Caco-2 (cell line): ENCODE results near the gene BPIFB1. TPM values are rescaled to one million over a fixed set of nuclear protein-coding genes. Genes with fewer than 3 reads are reported as not detected.
A peak's percentile ranks its signal among the peaks of the same experiment; 100 is the strongest.

ENCODE experiments used
- BruUV-seq: library from RNA; stranded (reverse); fragments of 400-500 nt; replicated peaks from 2 replicates; lab custom pipeline; 2021; lab: Mats Ljungman, UMichigan
- CTCF ChIA-PET: fragments of 300-600 bp; sonication (Branson Sonifier 250); formaldehyde crosslinking; loops from one replicate; lab custom pipeline; 2022; ENCODE audit warnings: antibody characterized with exemption; lab: Charles Lee
- POLR2A ChIA-PET: fragments of 300-600 bp; sonication (Branson Sonifier 250); formaldehyde crosslinking; loops from one replicate; lab custom pipeline; 2022; ENCODE audit warnings: antibody characterized with exemption; lab: Charles Lee
- DNase-seq, 2 experiments: peaks; one replicate each; pipeline versions ENCODE4 v3.0.0 to v3.0.0-alpha.2; 2020 to 2022
- H3K27me3 ChIP-seq: replicated peaks from 2 replicates; pipeline ENCODE4 v1.6.0; 2011; ENCODE audit warnings: low read length; ENCODE audit not compliant: control insufficient read depth, insufficient read depth
- H3K36me3 ChIP-seq: 2 replicates; pipeline ENCODE4 v1.5.1; 2011; ENCODE audit warnings: low read length; ENCODE audit not compliant: control insufficient read depth, insufficient read depth
- H3K4me1 ChIP-seq: fragments of 250-450 bp; sonication (Bioruptor Pico); 2 replicates; pipeline ENCODE4 v1.5.1; 2020; ENCODE audit warnings: mild to moderate bottlenecking
- H3K4me3 ChIP-seq: 2 replicates; pipeline ENCODE4 v1.5.1; 2011; ENCODE audit warnings: low read depth, mild to moderate bottlenecking, control low read depth, low read length
- H3K9me3 ChIP-seq: fragments of 250-450 bp; sonication (Bioruptor Pico); 2 replicates; pipeline ENCODE4 v1.5.1; 2020; ENCODE audit warnings: mild to moderate bottlenecking, moderate library complexity
- H3K27ac Mint-ChIP-seq: one replicate; pipeline ENCODE4 v1.8.0; 2022; ENCODE audit warnings: mixed read lengths; ENCODE audit not compliant: unreplicated experiment
- H3K27me3 Mint-ChIP-seq: one replicate; pipeline ENCODE4 v1.8.0; 2022; ENCODE audit warnings: mixed read lengths; ENCODE audit not compliant: insufficient read depth, unreplicated experiment
- H3K36me3 Mint-ChIP-seq: one replicate; pipeline ENCODE4 v1.8.0; 2022; ENCODE audit warnings: mild to moderate bottlenecking, mixed read lengths; ENCODE audit not compliant: insufficient read depth, unreplicated experiment
- H3K4me1 Mint-ChIP-seq: one replicate; pipeline ENCODE4 v1.8.0; 2022; ENCODE audit warnings: low read depth, mixed read lengths; ENCODE audit not compliant: unreplicated experiment
- H3K4me3 Mint-ChIP-seq: one replicate; pipeline ENCODE4 v1.8.0; 2022; ENCODE audit warnings: mild to moderate bottlenecking, moderate library complexity, mixed read lengths; ENCODE audit not compliant: unreplicated experiment
- H3K9me3 Mint-ChIP-seq: one replicate; pipeline ENCODE4 v1.8.0; 2022; ENCODE audit warnings: mixed read lengths; ENCODE audit not compliant: unreplicated experiment
- intact Hi-C: fragments of 100-400 bp; cut with micrococcal nuclease; formaldehyde crosslinking; loops from one replicate; pipeline ENCODE4 v1.10.0; 2022; ENCODE audit not compliant: unreplicated experiment
- total RNA-seq: library from RNA; stranded (reverse); gene quantifications from 2 replicates; pipeline ENCODE4 v1.2.3, GENCODE V29; 2022
- TF ChIP-seq, protein P1 (sequence below), 2 experiments: fragments of 200-600 bp in 1 of 2; IDR thresholded peaks; 1 replicate in 1 of 2; 2 replicates in 1 of 2; pipeline versions ENCODE4 v1.5.1 to v1.8.0; 2011 to 2022; ENCODE audit warnings: antibody characterized with exemption in 1 of 2, control low read depth in 1 of 2, inconsistent platforms in 1 of 2, low read depth in 1 of 2, low read length in 1 of 2, mild to moderate bottlenecking in 1 of 2, moderate library complexity in 1 of 2; ENCODE audit not compliant: insufficient read depth in 1 of 2, severe bottlenecking in 1 of 2, unreplicated experiment in 1 of 2

The BPIFB1 gene
- total RNA-seq, 1 experiment from 2014 or later, result not detected

- BruUV-seq, result no TSS peak
- POLR2A ChIA-PET, result no interaction called here
These were observed 7.1 kb upstream of the BPIFB1 start for GRCh38 chr20:33275871-33276270.

DNA sequence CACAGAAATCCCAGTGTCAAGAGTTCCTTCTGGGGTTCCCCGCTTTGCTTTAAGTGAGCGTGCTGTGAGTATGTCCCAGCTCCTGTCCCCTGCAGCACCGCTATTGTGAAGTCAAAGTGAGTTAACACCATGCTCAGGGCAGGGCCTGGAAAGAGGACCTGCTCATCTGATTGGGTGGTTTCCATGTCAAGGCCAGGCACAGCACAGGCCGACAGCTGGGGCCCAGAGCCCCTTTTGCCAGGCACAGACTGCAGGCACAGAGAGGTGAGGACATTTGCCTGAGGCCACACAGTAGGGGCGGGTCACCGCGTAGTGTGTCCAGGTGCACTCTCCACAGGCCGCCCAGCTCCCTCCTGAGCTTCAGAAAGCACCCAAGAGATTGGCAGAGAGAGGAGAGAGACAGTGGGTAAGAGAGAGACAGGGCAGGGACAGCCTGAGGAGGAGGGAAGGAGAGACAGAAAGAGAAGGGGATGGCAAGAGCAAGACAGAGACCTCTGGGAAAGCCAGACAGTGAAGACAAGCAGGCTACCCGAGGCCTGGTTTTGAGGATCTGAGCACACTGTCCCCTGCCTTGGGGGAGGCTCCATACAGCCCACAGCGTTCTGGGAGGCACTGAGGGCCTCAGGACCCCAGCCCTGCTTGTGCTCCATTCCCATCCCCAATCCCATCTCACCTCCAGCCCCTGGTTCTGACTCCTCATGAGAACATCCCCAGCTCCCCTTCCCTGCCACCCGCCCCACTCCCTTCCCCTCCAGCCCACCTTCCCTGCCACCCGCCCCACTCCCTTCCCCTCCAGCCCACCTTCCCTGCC is 6.5 kb upstream of the BPIFB1 start:
- peaks cover 17% of the 10 kb centered on the region for H3K27me3 Mint-ChIP-seq
- H3K36me3 Mint-ChIP-seq, result no peaks in the 10 kb centered on the region
- Histone ChIP-seq H3K27me3 (no peaks in the 10 kb centered on the region; the same call in 1 of the 2 replicates), H3K9me3 (no peaks in the 10 kb centered on the region), H3K4me3 (no peak overlapping the region), H3K36me3 (no peaks in the 10 kb centered on the region), H3K4me1 (no peaks in the 10 kb centered on the region)
- no peak overlapping the region for H3K4me3 Mint-ChIP-seq
- peaks cover 5% of the 10 kb centered on the region for H3K4me1 Mint-ChIP-seq
- no TSS peak for BruUV-seq
- TF ChIP-seq, protein P1, sequence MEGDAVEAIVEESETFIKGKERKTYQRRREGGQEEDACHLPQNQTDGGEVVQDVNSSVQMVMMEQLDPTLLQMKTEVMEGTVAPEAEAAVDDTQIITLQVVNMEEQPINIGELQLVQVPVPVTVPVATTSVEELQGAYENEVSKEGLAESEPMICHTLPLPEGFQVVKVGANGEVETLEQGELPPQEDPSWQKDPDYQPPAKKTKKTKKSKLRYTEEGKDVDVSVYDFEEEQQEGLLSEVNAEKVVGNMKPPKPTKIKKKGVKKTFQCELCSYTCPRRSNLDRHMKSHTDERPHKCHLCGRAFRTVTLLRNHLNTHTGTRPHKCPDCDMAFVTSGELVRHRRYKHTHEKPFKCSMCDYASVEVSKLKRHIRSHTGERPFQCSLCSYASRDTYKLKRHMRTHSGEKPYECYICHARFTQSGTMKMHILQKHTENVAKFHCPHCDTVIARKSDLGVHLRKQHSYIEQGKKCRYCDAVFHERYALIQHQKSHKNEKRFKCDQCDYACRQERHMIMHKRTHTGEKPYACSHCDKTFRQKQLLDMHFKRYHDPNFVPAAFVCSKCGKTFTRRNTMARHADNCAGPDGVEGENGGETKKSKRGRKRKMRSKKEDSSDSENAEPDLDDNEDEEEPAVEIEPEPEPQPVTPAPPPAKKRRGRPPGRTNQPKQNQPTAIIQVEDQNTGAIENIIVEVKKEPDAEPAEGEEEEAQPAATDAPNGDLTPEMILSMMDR (IDR thresholded peaks at IDR 0.05; ENCODE audit: insufficient read depth in 1 of 2, low read depth in 1 of 2, low read length in 1 of 2, severe bottlenecking in 1 of 2, unreplicated experiment in 1 of 2), result no peak
- ChIA-PET CTCF (no interaction called here), POLR2A (no interaction called here)
- H3K9me3 Mint-ChIP-seq, result no peaks in the 10 kb centered on the region
- peak in 1 of 2 experiments; percentile 37 for DNase-seq
- H3K27ac Mint-ChIP-seq, result no peak overlapping the region
- intact Hi-C loops, result no loop called here

More at GRCh38 chr20:33275871-33276270, 7.1 kb upstream of the BPIFB1 start:
- Mint-ChIP-seq H3K4me1 (peaks cover 5% of the 10 kb centered on the region), H3K27me3 (peaks cover 21% of the 10 kb centered on the region), H3K27ac (no peak overlapping the region), H3K4me3 (no peak overlapping the region), H3K9me3 (no peaks in the 10 kb centered on the region), H3K36me3 (no peaks in the 10 kb centered on the region)
- no peaks in the 10 kb centered on the region; the same call in 1 of the 2 replicates for H3K27me3 ChIP-seq
- CTCF ChIA-PET, result no interaction called here
- DNase-seq, result peak in 1 of 2 experiments; percentile 33
- no peaks in the 10 kb centered on the region for H3K9me3 ChIP-seq
- no peaks in the 10 kb centered on the region for H3K4me1 ChIP-seq
- TF ChIP-seq, protein P1 (IDR thresholded peaks at IDR 0.05; ENCODE audit: insufficient read depth in 1 of 2, low read depth in 1 of 2, low read length in 1 of 2, severe bottlenecking in 1 of 2, unreplicated experiment in 1 of 2), result no peak
- intact Hi-C loops, result no loop called here
- H3K4me3 ChIP-seq, result no peak overlapping the region
- no peaks in the 10 kb centered on the region for H3K36me3 ChIP-seq

DNA sequence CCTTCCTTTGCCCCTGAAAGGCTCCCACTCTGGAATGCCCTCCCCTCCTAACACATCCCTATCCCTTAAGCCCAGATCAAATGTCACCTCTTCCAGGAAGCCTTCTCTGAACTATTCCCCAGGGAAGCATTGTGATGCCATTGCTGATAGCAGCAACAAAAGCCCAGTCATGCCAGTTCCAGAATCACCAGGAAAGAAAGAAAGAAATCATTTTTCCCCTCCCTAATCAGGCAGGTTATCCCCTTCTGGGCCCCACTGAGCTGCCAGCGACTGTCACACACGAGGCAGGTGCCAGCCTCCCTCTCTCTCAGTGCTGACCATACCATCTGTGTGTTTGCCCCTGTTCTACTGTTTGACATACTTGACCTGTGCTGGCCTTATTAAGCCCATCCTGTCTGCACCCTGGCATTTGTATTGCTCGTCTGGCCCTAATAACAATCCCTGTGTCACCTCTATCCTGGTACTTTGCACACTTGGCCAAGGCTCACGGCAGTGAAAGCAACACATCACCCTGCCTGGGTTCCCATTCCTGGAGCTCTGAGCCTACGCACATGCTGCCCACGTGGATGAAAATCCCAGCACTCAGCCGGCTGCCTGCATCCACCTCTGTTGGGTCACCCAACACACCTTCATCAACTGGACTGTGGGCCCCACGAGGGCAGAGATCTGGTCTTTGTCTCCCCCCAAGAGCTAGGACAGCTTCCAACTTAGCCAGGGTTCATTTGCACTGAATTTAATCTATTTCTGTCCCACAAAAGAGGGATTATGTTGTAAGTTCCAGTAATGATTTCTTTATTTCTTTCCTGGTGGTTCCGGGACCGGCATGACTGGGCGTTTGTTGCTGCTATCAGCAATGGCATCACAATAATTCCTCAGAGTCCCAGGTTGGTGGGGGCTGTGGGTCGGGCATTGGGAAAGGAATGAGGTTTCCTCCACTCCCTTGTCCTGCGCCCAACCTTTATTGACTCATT is 5.3 kb upstream of the BPIFB1 start:
- ChIA-PET POLR2A (no interaction called here), CTCF (no interaction called here)
- no TSS peak for BruUV-seq
- peak in 1 of 2 experiments; percentile 39 for DNase-seq
- no peaks in the 10 kb centered on the region for H3K9me3 Mint-ChIP-seq
- Histone ChIP-seq H3K9me3 (no peaks in the 10 kb centered on the region), H3K4me3 (no peak overlapping the region), H3K36me3 (no peaks in the 10 kb centered on the region), H3K27me3 (no peaks in the 10 kb centered on the region; the same call in 1 of the 2 replicates), H3K4me1 (no peaks in the 10 kb centered on the region)
- TF ChIP-seq, protein P1 (IDR thresholded peaks at IDR 0.05; ENCODE audit: insufficient read depth in 1 of 2, low read depth in 1 of 2, low read length in 1 of 2, severe bottlenecking in 1 of 2, unreplicated experiment in 1 of 2), result no peak
- H3K4me1 Mint-ChIP-seq, result peaks cover 5% of the 10 kb centered on the region
- H3K4me3 Mint-ChIP-seq, result no peak overlapping the region
- intact Hi-C loops, result no loop called here
- H3K27ac Mint-ChIP-seq, result no peak overlapping the region
- H3K27me3 Mint-ChIP-seq, result peaks cover 12% of the 10 kb centered on the region
- no peaks in the 10 kb centered on the region for H3K36me3 Mint-ChIP-seq
